HepG2 (cell line): ENCODE results near the gene KRTAP10-11.
"Not testable (repeated sequence)": the region's sequence is repeated elsewhere in the genome, so short reads cannot be mapped to it uniquely, and the experiment has no call there.

Experiments
- ASH2L ChIP-seq: fragments of 300-600, 200-600 bp; sonication (generic); IDR thresholded peaks from 2 replicates; pipeline ENCODE4 v1.7.0; 2017; ENCODE audit warnings: low read depth, mild to moderate bottlenecking, moderate library complexity, mixed read lengths, low read length; ENCODE audit not compliant: insufficient read length
- CCAR2 ChIP-seq: fragments of 200-400 bp; formaldehyde crosslinking; optimal IDR thresholded peaks from 2 replicates; pipeline ENCODE3; 2018; ENCODE audit warnings: low read depth, mild to moderate bottlenecking, low read length, moderate library complexity
- CTCF ChIP-seq: sonication (generic); formaldehyde crosslinking; IDR thresholded peaks from 2 replicates; pipeline ENCODE4 v1.5.0; 2020; ENCODE audit warnings: mild to moderate bottlenecking, missing genetic modification reagents, moderate library complexity
- HHEX ChIP-seq: IDR thresholded peaks from 2 replicates; pipeline ENCODE4 v1.6.1; 2016; ENCODE audit warnings: control low read depth
- NFKBIZ ChIP-seq: IDR thresholded peaks from 2 replicates; pipeline ENCODE4 v1.6.1; 2018; ENCODE audit warnings: missing genetic modification reagents, missing compliant biosample characterization
- ZFYVE20 ChIP-seq: sonication (generic); formaldehyde crosslinking; IDR thresholded peaks from 2 replicates; pipeline ENCODE4 v1.8.0; 2023; ENCODE audit warnings: low read depth, mild to moderate bottlenecking, moderate library complexity, missing genetic modification reagents, borderline replicate concordance
- ZNF331 ChIP-seq: sonication (generic); formaldehyde crosslinking; IDR thresholded peaks from 2 replicates; pipeline ENCODE4 v1.4.0; 2020; ENCODE audit warnings: missing genetic modification reagents
- TF ChIP-seq, protein P1 (sequence below): sonication (generic); formaldehyde crosslinking; IDR thresholded peaks from 2 replicates; pipeline ENCODE4 v1.4.0; 2020; ENCODE audit warnings: missing genetic modification reagents
- TF ChIP-seq, protein P2 (sequence below): sonication (generic); formaldehyde crosslinking; IDR thresholded peaks from 2 replicates; pipeline ENCODE4 v1.4.0; 2020; ENCODE audit warnings: missing genetic modification reagents

- TF ChIP-seq, protein P1, sequence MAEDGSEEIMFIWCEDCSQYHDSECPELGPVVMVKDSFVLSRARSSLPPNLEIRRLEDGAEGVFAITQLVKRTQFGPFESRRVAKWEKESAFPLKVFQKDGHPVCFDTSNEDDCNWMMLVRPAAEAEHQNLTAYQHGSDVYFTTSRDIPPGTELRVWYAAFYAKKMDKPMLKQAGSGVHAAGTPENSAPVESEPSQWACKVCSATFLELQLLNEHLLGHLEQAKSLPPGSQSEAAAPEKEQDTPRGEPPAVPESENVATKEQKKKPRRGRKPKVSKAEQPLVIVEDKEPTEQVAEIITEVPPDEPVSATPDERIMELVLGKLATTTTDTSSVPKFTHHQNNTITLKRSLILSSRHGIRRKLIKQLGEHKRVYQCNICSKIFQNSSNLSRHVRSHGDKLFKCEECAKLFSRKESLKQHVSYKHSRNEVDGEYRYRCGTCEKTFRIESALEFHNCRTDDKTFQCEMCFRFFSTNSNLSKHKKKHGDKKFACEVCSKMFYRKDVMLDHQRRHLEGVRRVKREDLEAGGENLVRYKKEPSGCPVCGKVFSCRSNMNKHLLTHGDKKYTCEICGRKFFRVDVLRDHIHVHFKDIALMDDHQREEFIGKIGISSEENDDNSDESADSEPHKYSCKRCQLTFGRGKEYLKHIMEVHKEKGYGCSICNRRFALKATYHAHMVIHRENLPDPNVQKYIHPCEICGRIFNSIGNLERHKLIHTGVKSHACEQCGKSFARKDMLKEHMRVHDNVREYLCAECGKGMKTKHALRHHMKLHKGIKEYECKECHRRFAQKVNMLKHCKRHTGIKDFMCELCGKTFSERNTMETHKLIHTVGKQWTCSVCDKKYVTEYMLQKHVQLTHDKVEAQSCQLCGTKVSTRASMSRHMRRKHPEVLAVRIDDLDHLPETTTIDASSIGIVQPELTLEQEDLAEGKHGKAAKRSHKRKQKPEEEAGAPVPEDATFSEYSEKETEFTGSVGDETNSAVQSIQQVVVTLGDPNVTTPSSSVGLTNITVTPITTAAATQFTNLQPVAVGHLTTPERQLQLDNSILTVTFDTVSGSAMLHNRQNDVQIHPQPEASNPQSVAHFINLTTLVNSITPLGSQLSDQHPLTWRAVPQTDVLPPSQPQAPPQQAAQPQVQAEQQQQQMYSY (CRISPR knock-in tag) = not testable (repeated sequence)
- not testable (repeated sequence) for TF ChIP-seq CTCF (CRISPR knock-in tag); HHEX (CRISPR knock-in tag); CCAR2; NFKBIZ (CRISPR knock-in tag); ZFYVE20 (CRISPR knock-in tag); ZNF331 (CRISPR knock-in tag); ASH2L
- TF ChIP-seq, protein P2, sequence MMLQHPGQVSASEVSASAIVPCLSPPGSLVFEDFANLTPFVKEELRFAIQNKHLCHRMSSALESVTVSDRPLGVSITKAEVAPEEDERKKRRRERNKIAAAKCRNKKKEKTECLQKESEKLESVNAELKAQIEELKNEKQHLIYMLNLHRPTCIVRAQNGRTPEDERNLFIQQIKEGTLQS (CRISPR knock-in tag) = not testable (repeated sequence)
Observed at GRCh38 chr21:44627181-44627822, 18.9 kb upstream of the KRTAP10-11 start.
